Measurements from ENCODE around the gene ANAPC2.
A peak's percentile ranks its signal among the peaks of the same experiment; 100 is the strongest.

DNA sequence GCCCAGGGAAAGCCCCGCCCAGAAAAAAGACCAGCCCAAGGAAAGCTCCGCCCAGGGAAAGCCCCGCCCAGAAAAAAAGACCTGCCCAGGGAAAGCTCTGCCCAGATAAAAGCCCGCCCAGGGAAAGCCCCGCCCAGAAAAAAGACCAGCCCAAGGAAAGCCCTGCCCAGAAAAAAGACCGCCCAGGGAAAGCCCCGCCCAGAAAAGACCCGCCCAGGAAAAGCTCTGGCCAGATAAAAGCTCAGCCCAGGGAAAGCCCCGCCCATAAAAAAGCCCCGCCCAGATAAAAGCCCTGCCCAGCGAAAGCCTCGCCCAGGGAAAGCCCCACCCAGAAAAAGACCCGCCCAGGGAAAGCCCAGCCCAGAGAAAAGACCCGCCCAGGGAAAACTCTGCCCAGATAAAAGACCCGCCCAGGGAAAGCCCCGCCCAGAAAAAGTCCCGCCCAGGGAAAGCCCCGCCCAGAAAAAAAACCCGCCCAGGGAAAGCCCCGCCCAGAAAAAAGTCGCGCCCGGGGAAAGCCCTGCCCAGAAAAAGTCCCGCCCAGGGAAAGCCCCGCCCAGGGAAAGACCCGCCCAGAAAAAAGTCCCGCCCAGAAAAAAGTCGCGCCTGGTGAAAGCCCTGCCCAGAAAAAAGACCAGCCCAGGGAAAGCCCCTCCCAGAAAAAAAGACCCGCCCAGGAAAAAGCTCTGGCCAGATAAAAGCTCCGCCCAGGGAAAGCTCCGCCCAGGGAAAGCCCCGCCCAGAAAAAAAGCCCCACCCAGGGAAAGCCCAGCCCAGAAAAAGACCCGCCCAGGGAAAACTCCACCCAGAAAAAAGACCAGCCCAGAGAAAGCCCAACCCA, 37.5 kb downstream of the ANAPC2 start:
- TF ChIP-seq TARDBP (IDR thresholded peaks at IDR 0.05) (no peak), L3MBTL2 (conservative IDR thresholded peaks at IDR 0.05) (no peak), BHLHE40 (IDR thresholded peaks at IDR 0.05; ENCODE audit: borderline replicate concordance) (no peak), ELF4 (IDR thresholded peaks at IDR 0.05) (no peak), FOXM1 (IDR thresholded peaks at IDR 0.05; ENCODE audit: borderline replicate concordance) (no peak), SP1 (IDR thresholded peaks at IDR 0.05) (peak; percentile 65), NFRKB (IDR thresholded peaks at IDR 0.05) (no peak), FOXK2 (IDR thresholded peaks at IDR 0.05) (no peak)

All from HEK293T (cell line).